Testis (tissue), 2 donors: Measurements from ENCODE around the gene UBTF.

Experiments used
- POLR2A ChIP-seq: fragments of 450-650 bp; IDR thresholded peaks from one replicate; pipeline ENCODE4 v1.6.1; 2017; ENCODE audit warnings: antibody characterized with exemption, mild to moderate bottlenecking, moderate library complexity
- TF ChIP-seq, protein P1 (sequence below), 3 experiments: fragments of 450-650 bp in 2 of 3; fragments of 200-600 bp in 1 of 3; sonication (generic) in 1 of 3; IDR thresholded peaks; one replicate each; pipeline ENCODE4 v1.5.1; 2016 to 2019; ENCODE audit warnings: antibody characterized with exemption in 3 of 3, mild to moderate bottlenecking in 2 of 3, moderate library complexity in 1 of 3

GRCh38 chr17:44257815-44258760 is 38.6 kb upstream of the UBTF start:
- TF ChIP-seq POLR2A = no peak
- TF ChIP-seq, protein P1, sequence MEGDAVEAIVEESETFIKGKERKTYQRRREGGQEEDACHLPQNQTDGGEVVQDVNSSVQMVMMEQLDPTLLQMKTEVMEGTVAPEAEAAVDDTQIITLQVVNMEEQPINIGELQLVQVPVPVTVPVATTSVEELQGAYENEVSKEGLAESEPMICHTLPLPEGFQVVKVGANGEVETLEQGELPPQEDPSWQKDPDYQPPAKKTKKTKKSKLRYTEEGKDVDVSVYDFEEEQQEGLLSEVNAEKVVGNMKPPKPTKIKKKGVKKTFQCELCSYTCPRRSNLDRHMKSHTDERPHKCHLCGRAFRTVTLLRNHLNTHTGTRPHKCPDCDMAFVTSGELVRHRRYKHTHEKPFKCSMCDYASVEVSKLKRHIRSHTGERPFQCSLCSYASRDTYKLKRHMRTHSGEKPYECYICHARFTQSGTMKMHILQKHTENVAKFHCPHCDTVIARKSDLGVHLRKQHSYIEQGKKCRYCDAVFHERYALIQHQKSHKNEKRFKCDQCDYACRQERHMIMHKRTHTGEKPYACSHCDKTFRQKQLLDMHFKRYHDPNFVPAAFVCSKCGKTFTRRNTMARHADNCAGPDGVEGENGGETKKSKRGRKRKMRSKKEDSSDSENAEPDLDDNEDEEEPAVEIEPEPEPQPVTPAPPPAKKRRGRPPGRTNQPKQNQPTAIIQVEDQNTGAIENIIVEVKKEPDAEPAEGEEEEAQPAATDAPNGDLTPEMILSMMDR (IDR thresholded peaks at IDR 0.05) = no peak
